Vagina (tissue), 2 donors: ENCODE data around the gene ZBTB42.

Source experiments
- POLR2A ChIP-seq, 2 donors: fragments of 450-650 bp; IDR thresholded peaks; one replicate each; pipeline ENCODE4 v1.6.1; 2017; ENCODE audit warnings: antibody characterized with exemption in 2 of 2, mild to moderate bottlenecking in 2 of 2, moderate library complexity in 2 of 2
- POLR2AphosphoS5 ChIP-seq, 2 donors: sonication (generic); formaldehyde crosslinking; IDR thresholded peaks; one replicate each; pipeline ENCODE4 v1.9.0; 2017; ENCODE audit warnings: antibody characterized with exemption in 2 of 2, mild to moderate bottlenecking in 2 of 2, low read depth in 1 of 2; ENCODE audit not compliant: insufficient read depth in 1 of 2
- TF ChIP-seq, protein P1 (sequence below), 3 experiments: fragments of 450-650 bp in 2 of 3; fragments of 200-600 bp in 1 of 3; sonication (generic) in 1 of 3; IDR thresholded peaks; one replicate each; pipeline ENCODE4 v1.5.1; 2017 to 2019; ENCODE audit warnings: antibody characterized with exemption in 3 of 3, mild to moderate bottlenecking in 2 of 3, moderate library complexity in 2 of 3

DNA sequence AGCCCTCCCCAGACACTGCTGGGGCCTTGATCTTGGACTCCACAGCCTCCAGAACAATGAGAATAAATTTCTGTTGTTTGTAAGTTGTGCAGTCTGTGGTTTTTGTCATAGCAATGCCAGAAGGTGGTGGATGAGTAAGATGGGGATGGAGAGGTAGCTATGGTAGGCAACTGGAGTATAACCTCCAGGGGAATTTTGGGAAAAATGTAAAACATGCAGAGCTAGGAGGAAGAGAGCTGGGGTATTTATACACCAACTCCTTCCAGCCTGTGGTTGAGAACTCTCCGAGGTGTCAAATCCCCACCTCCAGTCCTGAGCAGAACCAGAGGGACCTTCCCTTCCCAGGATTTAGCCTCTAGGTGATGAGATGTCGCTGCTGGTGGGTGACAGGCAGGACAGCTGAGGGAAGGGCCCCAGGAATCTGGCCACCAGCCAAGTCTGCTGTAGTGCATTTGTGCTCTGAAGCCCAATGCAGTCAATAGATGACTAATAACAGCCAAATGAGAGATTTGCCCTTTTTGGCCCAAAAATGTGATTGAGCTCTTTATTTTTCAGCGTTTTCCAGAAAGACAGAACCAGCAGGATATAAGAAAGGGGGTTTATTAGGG lies 45.0 kb downstream of the ZBTB42 start:
- TF ChIP-seq, protein P1, sequence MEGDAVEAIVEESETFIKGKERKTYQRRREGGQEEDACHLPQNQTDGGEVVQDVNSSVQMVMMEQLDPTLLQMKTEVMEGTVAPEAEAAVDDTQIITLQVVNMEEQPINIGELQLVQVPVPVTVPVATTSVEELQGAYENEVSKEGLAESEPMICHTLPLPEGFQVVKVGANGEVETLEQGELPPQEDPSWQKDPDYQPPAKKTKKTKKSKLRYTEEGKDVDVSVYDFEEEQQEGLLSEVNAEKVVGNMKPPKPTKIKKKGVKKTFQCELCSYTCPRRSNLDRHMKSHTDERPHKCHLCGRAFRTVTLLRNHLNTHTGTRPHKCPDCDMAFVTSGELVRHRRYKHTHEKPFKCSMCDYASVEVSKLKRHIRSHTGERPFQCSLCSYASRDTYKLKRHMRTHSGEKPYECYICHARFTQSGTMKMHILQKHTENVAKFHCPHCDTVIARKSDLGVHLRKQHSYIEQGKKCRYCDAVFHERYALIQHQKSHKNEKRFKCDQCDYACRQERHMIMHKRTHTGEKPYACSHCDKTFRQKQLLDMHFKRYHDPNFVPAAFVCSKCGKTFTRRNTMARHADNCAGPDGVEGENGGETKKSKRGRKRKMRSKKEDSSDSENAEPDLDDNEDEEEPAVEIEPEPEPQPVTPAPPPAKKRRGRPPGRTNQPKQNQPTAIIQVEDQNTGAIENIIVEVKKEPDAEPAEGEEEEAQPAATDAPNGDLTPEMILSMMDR (IDR thresholded peaks at IDR 0.05): no peak
- no peak for TF ChIP-seq POLR2AphosphoS5 (IDR thresholded peaks at IDR 0.05; ENCODE audit: insufficient read depth in 1 of 2, low read depth in 1 of 2)
- no peak for TF ChIP-seq POLR2A (IDR thresholded peaks at IDR 0.05)
